Esophagus muscularis mucosa (tissue), 4 donors: ENCODE data around the gene ANKRD16.

Experiments used
- CTCF ChIP-seq, 3 experiments: fragments of 200-600 bp in 2 of 3; fragments of 450-650 bp in 1 of 3; sonication (generic) in 2 of 3; IDR thresholded peaks; one replicate each; pipeline ENCODE4 v1.5.1; 2017 to 2019; ENCODE audit warnings: antibody characterized with exemption in 3 of 3, mild to moderate bottlenecking in 2 of 3, moderate library complexity in 1 of 3
- EP300 ChIP-seq: sonication (generic); formaldehyde crosslinking; IDR thresholded peaks from one replicate; pipeline ENCODE4 v1.6.1; 2017; ENCODE audit warnings: antibody characterized with exemption
- POLR2A ChIP-seq: fragments of 450-650 bp; IDR thresholded peaks from one replicate; pipeline ENCODE4 v1.6.1; 2017; ENCODE audit warnings: antibody characterized with exemption, moderate library complexity, mild to moderate bottlenecking, low read depth
- POLR2AphosphoS5 ChIP-seq, 2 donors: sonication (generic); formaldehyde crosslinking; IDR thresholded peaks; one replicate each; pipeline ENCODE4 v1.6.1; 2017; ENCODE audit warnings: antibody characterized with exemption in 2 of 2

- no peak for TF ChIP-seq CTCF (IDR thresholded peaks at IDR 0.05)
- TF ChIP-seq EP300: no peak
- TF ChIP-seq POLR2A: no peak
- TF ChIP-seq POLR2AphosphoS5 (IDR thresholded peaks at IDR 0.05): no peak
These were observed 10.6 kb upstream of the ANKRD16 start for GRCh38 chr10:5900247-5900646.
